ENCODE data around the gene FGF3.

Gene FGF3

GRCh38 chr11:69822676-69823494 lies 3.7 kb upstream of the FGF3 start:
- no peak for DNase-seq

GRCh38 chr11:69821511-69822040 lies 2.4 kb upstream of the FGF3 start:
- DNase-seq, result no peak

GRCh38 chr11:69820441-69820840 lies 1.2 kb upstream of the FGF3 start:
- DNase-seq, result no peak

- no peak for DNase-seq
Observed at GRCh38 chr11:69819541-69820070, 390 bp upstream of the FGF3 start.

GRCh38 chr11:69818231-69818602 lies 999 bp downstream of the FGF3 start:
- no peak for DNase-seq

GRCh38 chr11:69817265-69818230 lies 1.7 kb downstream of the FGF3 start:
- no peak for DNase-seq

- no peak for DNase-seq
Observed at GRCh38 chr11:69816671-69817070, 2.5 kb downstream of the FGF3 start.

- no peak for DNase-seq
Observed at GRCh38 chr11:69815973-69816372, 3.2 kb downstream of the FGF3 start.

GRCh38 chr11:69814902-69815301 lies 4.3 kb downstream of the FGF3 start:
- no peak for DNase-seq

- DNase-seq, result no peak
Observed at GRCh38 chr11:69814411-69814810, 4.8 kb downstream of the FGF3 start.

GRCh38 chr11:69813839-69814238 lies 5.4 kb downstream of the FGF3 start:
- DNase-seq, result no peak

GRCh38 chr11:69812946-69813345 lies 6.3 kb downstream of the FGF3 start:
- DNase-seq, result no peak

GRCh38 chr11:69812256-69812655 lies 7.0 kb downstream of the FGF3 start:
- DNase-seq, result no peak

GRCh38 chr11:69811431-69811830 lies 7.8 kb downstream of the FGF3 start:
- no peak for DNase-seq

GRCh38 chr11:69810289-69811118 lies 8.7 kb downstream of the FGF3 start:
- no peak for DNase-seq

GRCh38 chr11:69808667-69809086 lies 10.5 kb downstream of the FGF3 start:
- DNase-seq, result no peak

GRCh38 chr11:69807106-69807815 lies 12.0 kb downstream of the FGF3 start:
- DNase-seq, result no peak

- DNase-seq, result no peak
Observed at GRCh38 chr11:69804769-69805508, 14.3 kb downstream of the FGF3 start.

- no peak for DNase-seq
Observed at GRCh38 chr11:69803604-69804218, 15.5 kb downstream of the FGF3 start.

GRCh38 chr11:69803022-69803421 lies 16.2 kb downstream of the FGF3 start:
- DNase-seq, result no peak

GRCh38 chr11:69802590-69802989 lies 16.6 kb downstream of the FGF3 start:
- no peak for DNase-seq

Measured in activated effector memory CD4-positive, alpha-beta T cell treated with anti-CD3 and anti-CD28 coated beads, Interleukin-2, amount 50 U/mL, for 16 hours (primary cell).